ENCODE measurements around the gene PRPH.

GRCh38 chr12:49334681-49335080, 39.7 kb downstream of the PRPH start:
- TF ChIP-seq ESRRA (IDR thresholded peaks at IDR 0.05; ENCODE audit: borderline replicate concordance, low read length): no peak
- TF ChIP-seq, protein P1, sequence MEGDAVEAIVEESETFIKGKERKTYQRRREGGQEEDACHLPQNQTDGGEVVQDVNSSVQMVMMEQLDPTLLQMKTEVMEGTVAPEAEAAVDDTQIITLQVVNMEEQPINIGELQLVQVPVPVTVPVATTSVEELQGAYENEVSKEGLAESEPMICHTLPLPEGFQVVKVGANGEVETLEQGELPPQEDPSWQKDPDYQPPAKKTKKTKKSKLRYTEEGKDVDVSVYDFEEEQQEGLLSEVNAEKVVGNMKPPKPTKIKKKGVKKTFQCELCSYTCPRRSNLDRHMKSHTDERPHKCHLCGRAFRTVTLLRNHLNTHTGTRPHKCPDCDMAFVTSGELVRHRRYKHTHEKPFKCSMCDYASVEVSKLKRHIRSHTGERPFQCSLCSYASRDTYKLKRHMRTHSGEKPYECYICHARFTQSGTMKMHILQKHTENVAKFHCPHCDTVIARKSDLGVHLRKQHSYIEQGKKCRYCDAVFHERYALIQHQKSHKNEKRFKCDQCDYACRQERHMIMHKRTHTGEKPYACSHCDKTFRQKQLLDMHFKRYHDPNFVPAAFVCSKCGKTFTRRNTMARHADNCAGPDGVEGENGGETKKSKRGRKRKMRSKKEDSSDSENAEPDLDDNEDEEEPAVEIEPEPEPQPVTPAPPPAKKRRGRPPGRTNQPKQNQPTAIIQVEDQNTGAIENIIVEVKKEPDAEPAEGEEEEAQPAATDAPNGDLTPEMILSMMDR (IDR thresholded peaks at IDR 0.05): no peak
- TF ChIP-seq, protein P2, sequence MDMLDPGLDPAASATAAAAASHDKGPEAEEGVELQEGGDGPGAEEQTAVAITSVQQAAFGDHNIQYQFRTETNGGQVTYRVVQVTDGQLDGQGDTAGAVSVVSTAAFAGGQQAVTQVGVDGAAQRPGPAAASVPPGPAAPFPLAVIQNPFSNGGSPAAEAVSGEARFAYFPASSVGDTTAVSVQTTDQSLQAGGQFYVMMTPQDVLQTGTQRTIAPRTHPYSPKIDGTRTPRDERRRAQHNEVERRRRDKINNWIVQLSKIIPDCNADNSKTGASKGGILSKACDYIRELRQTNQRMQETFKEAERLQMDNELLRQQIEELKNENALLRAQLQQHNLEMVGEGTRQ (IDR thresholded peaks at IDR 0.05): no peak
- TF ChIP-seq REST (IDR thresholded peaks at IDR 0.05): no peak
- TF ChIP-seq SMC3 (IDR thresholded peaks at IDR 0.05): no peak
- TF ChIP-seq MAFK (IDR thresholded peaks at IDR 0.05; ENCODE audit: partially characterized antibody): no peak
- no peak for TF ChIP-seq ELK1 (IDR thresholded peaks at IDR 0.05; ENCODE audit: low read depth, low read length)
- TF ChIP-seq ZSCAN20 (CRISPR knock-in tag; IDR thresholded peaks at IDR 0.05): no peak
- TF ChIP-seq RAD21 (conservative IDR thresholded peaks at IDR 0.05 in 1 of 2, IDR thresholded peaks at IDR 0.05 in 1 of 2): no peak
- TF ChIP-seq JUN (IDR thresholded peaks at IDR 0.05): no peak
- no peak for TF ChIP-seq HMGXB4 (CRISPR knock-in tag; IDR thresholded peaks at IDR 0.05; ENCODE audit: borderline replicate concordance)
- no peak for TF ChIP-seq CHD4 (IDR thresholded peaks at IDR 0.05; ENCODE audit: borderline replicate concordance)
- no peak for TF ChIP-seq POLR2AphosphoS2 (conservative IDR thresholded peaks at IDR 0.05; ENCODE audit: low read length)

Measured in A549 (cell line).